SK-N-DZ (cell line): ENCODE results near the gene DIS3L2. TPM values are rescaled to one million over a fixed set of nuclear protein-coding genes. Genes with fewer than 3 reads are reported as not detected.

Experiments used
- DNase-seq: peaks from one replicate; pipeline ENCODE4 v3.0.0-alpha.2; 2015; ENCODE audit warnings: low spot score
- polyA plus RNA-seq, 2 experiments: library from polyadenylated mRNA; depleted of rRNA; stranded (reverse); fragments of >200 nt; gene quantifications; 2 replicates each; pipeline ENCODE4 v1.2.3, GENCODE V29; 2014

Gene DIS3L2
- 14.8 and 16.8 TPM in 2 replicates for polyA plus RNA-seq (2014; cell fraction: cytosol; rRNA removed)
- 25.9 and 35.6 TPM in 2 replicates for polyA plus RNA-seq (2014; cell fraction: nucleus; rRNA removed)

DNA sequence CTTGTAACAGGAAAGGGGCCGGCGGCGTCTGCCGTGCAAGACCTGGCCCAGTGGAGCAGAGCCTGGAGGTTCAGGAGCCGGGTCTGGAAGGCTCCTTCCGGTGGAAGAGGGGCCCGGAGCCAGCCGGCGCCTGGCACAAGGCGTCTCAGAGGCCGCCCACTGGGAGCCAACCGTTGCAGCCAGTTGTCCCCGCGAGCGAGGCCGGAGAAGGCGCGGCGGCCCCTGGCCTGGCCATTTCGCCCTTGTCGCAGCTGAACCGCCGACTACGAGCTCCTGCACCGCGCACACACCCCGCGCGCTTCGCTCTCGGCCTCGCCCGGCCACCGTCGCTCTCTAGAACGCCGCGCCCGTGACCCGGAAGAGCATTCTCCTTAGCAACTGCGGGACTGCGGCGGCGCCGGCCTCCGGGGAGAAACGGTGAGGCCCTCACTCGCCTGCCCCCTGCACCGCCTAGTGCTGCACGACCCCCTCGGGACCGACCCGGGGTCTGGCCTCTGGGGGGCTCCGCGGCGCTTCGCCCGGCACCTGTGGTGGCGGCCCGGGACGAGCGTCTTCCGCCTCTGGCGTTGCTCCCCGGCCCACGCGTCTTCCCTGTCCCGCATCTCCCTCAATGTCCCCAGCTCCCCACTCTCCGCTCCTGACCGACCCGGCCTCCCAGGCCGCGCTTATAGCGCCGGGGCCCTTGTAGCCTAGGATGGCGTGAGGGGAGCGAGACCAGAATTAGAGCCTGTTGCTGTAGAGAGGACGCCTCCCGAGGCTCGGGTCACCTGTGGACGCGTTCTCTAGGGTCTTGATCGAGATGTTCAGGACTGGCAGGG, at the start of gene DIS3L2:
DIS3L2 (plus strand) TSS at position 365 of the 818 bp plus-strand sequence. CDS start 53,215 bp downstream, outside the sequence.
- peak; percentile 90 for DNase-seq

DNA sequence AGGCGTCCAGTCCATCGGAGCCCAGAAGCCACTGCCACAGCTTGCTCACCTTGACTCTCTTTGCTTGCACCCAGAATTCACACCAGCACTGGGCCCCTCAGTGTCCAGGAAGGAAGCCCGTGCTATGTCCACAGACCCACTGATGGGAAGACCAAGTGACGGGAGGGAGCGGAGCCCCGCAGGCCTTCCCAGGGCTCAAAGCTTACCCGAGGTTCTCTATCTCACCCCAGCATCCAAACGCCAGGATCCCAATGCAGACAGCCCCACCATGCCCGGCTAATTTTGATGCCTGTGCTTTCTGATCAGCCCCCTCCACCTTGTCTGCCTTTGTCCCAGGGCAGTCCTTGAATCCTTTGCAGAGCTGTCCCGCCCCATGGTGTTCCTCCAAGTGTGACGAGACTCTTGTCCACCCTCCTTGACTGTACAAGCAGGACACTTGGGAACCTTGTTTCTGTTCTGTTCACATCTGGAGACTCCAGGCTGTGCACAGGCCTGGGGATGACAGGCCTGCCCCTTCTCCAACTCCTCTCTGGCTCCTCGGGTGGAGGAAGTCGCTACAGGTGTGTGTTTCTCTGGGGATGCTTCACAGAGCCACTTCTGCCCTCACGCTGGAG, 47.3 kb upstream of the DIS3L2 start:
- no peak for DNase-seq

- no peak for DNase-seq
Observed at GRCh38 chr2:231917280-231918066, 44.0 kb upstream of the DIS3L2 start.

GRCh38 chr2:231918501-231919330, 42.8 kb upstream of the DIS3L2 start:
- no peak for DNase-seq

GRCh38 chr2:231919341-231920035, 42.0 kb upstream of the DIS3L2 start:
- no peak for DNase-seq

- no peak for DNase-seq
Observed at GRCh38 chr2:231920366-231920765, 41.1 kb upstream of the DIS3L2 start.

DNA sequence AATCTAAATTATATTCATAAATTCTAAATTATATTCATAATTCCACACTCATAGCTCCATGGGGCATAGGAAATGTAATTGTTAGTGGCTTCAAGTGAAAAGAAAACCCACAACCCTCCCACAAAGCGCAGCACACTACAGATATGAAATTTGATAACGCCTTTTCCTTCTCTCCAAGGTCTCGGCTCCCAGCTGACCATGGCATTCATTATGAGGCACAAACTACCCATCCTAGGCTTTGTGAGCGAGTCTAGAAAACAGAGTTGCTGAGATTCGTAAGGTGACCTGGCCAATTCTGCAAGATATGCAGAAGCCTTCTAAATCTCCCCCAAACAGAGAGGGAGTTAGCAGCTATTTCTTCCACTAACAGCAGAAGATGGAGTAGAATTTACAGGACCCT, 40.7 kb upstream of the DIS3L2 start:
- DNase-seq = no peak

GRCh38 chr2:231922311-231923009, 39.1 kb upstream of the DIS3L2 start:
- DNase-seq = no peak

- no peak for DNase-seq
Observed at GRCh38 chr2:231923010-231923344, 38.5 kb upstream of the DIS3L2 start.

- DNase-seq = no peak
Observed at GRCh38 chr2:231923951-231924888, 37.3 kb upstream of the DIS3L2 start.

- DNase-seq = no peak
Observed at GRCh38 chr2:231924889-231925275, 36.6 kb upstream of the DIS3L2 start.

DNA sequence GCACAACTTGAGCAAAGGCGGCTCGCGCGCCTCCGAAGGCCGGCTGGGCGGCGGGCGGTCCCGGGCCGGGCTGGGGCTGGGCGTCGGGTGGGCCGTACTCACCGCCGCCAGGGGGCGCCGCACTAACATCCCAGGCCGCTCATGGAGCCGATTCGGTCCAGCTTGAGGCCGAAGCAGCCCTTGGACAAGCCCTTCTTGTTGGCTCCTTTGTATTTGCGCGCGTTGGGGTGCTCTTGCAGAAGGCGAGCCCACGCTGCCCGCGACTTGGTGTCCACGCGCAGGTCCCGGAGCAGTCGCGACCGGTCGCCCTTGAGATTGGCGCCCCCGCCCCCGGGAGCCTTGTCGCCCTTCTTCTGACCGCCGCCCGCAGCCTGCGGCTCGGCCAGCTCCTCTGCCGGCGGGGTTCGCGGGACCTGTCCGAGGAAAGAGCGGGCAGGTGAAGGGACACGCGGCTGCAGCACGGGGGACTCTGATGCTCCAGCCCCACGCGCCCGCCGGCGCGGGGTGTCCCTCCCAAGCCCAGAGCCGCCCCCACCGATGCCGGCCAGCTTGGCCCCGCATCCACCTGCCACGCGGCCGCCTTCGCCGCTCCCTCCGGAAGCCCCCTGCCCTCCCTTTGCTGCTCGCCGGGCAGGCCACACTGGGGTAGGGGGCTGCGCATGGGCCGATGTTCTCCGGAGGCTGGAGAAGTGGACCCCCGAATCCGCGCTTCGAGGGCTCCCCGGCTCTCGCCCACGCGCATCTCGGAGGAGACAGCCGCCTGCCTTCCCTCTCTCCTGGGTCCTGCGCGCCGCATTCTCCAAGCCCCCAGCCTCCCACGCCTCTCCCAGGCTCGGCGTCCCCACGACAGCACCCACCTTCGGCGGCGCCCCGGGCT, 36.0 kb upstream of the DIS3L2 start:
- peak; percentile 78 for DNase-seq

DNA sequence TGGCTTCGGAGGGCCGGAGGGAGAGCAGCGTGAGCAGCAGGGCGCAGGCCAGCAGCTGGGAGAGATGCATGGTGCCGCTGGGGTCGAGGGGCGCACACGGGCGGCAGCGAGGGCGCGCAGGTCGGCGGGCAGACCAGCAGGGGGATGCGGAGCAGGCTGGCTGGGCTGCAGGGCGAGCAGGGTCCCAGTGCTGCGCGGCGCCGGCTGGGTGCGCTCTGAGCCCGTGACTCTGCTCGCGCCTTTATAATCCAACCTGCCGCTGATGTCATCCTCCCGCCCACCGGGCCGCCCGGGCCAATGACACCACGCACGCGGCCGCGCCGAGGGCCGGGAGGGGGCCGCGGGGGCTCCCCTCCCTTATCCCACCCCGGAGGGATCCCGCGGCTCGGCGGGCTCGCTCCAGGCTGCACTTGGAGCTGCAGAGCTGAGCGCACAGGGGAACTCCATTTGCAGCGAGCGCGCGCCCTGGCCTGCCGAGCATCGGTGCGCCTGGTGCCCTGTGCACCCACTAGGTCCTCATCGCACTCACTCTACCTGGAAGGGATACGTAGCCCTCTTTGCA, 35.3 kb upstream of the DIS3L2 start, which contains the start of gene NPPC:
NPPC (minus strand) TSS at position 217 of the 562 bp plus-strand sequence; CDS start at position 70, 147 bp downstream.
- peak; percentile 87 for DNase-seq

- DNase-seq = no peak
Observed at GRCh38 chr2:231926761-231927565, 34.5 kb upstream of the DIS3L2 start.

DNA sequence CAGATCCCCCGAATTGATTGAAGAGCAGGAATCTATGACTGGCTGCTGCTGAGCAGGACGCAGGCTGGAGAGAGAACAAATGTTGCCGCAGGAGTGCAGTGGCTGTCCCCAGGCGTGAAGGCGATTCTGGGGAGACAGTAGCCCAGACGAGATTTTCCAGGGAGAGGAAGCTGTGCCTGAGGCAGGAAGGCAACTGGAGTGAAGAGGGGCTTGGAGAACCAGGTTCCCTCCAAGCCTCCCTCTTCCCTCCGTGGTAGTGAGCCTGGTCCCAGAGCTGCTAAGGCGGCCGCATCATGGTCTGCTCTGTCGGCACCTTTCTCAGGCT, 34.0 kb upstream of the DIS3L2 start:
- DNase-seq = no peak

- no peak for DNase-seq
Observed at GRCh38 chr2:231928481-231928880, 33.0 kb upstream of the DIS3L2 start.
